BE2C (cell line): Measurements from ENCODE around the gene TTC34.

Experiments used
- DNase-seq: peaks from one replicate; pipeline ENCODE4 v3.0.0-alpha.2; 2020
- H3K27me3 ChIP-seq: fragments of 250-450 bp; sonication (Bioruptor Pico); 2 replicates; pipeline ENCODE4 v1.5.1; 2020; ENCODE audit warnings: mild to moderate bottlenecking
- H3K36me3 ChIP-seq: fragments of 250-450 bp; sonication (Bioruptor Pico); 2 replicates; pipeline ENCODE4 v1.5.1; 2020; ENCODE audit warnings: mild to moderate bottlenecking
- H3K4me1 ChIP-seq: fragments of 250-450 bp; sonication (Bioruptor Pico); 2 replicates; pipeline ENCODE4 v1.5.1; 2020
- H3K4me3 ChIP-seq: 2 replicates; pipeline ENCODE4 v1.5.1; 2011; ENCODE audit warnings: low read depth, low read length
- H3K9me3 ChIP-seq: fragments of 250-450 bp; sonication (Bioruptor Pico); 2 replicates; pipeline ENCODE4 v1.5.1; 2020
- CTCF ChIP-seq: IDR thresholded peaks from 2 replicates; pipeline ENCODE4 v1.5.1; 2012; ENCODE audit warnings: mild to moderate bottlenecking, low read depth, low read length

TTC34 gene

GRCh38 chr1:2623571-2624337 is 177.7 kb downstream of the TTC34 start:
- H3K4me1 ChIP-seq, result no peaks in the 10 kb centered on the region
- H3K27me3 ChIP-seq, result peaks cover 7% of the 10 kb centered on the region
- H3K36me3 ChIP-seq, result no peaks in the 10 kb centered on the region
- H3K4me3 ChIP-seq, result no peak overlapping the region
- no peak for DNase-seq
- no peaks in the 10 kb centered on the region for H3K9me3 ChIP-seq
- TF ChIP-seq CTCF, result no peak

GRCh38 chr1:2617971-2618470 is 183.5 kb downstream of the TTC34 start:
- no peak for DNase-seq
- Histone ChIP-seq H3K27me3 (no peaks in the 10 kb centered on the region), H3K9me3 (no peaks in the 10 kb centered on the region)

GRCh38 chr1:2614145-2614544 is 187.3 kb downstream of the TTC34 start:
- H3K9me3 ChIP-seq, result no peaks in the 10 kb centered on the region
- H3K27me3 ChIP-seq, result no peaks in the 10 kb centered on the region
- no peaks in the 10 kb centered on the region for H3K4me1 ChIP-seq
- H3K4me3 ChIP-seq, result no peak overlapping the region
- no peak for DNase-seq
- TF ChIP-seq CTCF, result no peak
- no peaks in the 10 kb centered on the region for H3K36me3 ChIP-seq

More at GRCh38 chr1:2617971-2618470, 183.5 kb downstream of the TTC34 start:
- H3K36me3 ChIP-seq, result no peaks in the 10 kb centered on the region
- TF ChIP-seq CTCF, result no peak
- H3K4me3 ChIP-seq, result no peak overlapping the region
- H3K4me1 ChIP-seq, result no peaks in the 10 kb centered on the region

GRCh38 chr1:2612591-2613365 is 188.7 kb downstream of the TTC34 start:
- H3K4me3 ChIP-seq, result no peak overlapping the region
- no peaks in the 10 kb centered on the region for H3K9me3 ChIP-seq
- H3K27me3 ChIP-seq, result no peaks in the 10 kb centered on the region
- no peak for TF ChIP-seq CTCF
- H3K36me3 ChIP-seq, result no peaks in the 10 kb centered on the region
- no peaks in the 10 kb centered on the region for H3K4me1 ChIP-seq
- DNase-seq, result no peak

GRCh38 chr1:2611621-2612437 is 189.7 kb downstream of the TTC34 start:
- H3K4me3 ChIP-seq, result no peak overlapping the region

More at GRCh38 chr1:2611621-2612437, 189.7 kb downstream of the TTC34 start:
- H3K36me3 ChIP-seq, result no peaks in the 10 kb centered on the region
- H3K4me1 ChIP-seq, result no peaks in the 10 kb centered on the region
- no peaks in the 10 kb centered on the region for H3K9me3 ChIP-seq
- TF ChIP-seq CTCF, result no peak
- DNase-seq, result no peak
- no peaks in the 10 kb centered on the region for H3K27me3 ChIP-seq
